Lower lobe of right lung (tissue), 2 donors: ENCODE results near the gene PRDX4. TPM values are rescaled to one million over a fixed set of nuclear protein-coding genes. Genes with fewer than 3 reads are reported as not detected.
A peak's percentile ranks its signal among the peaks of the same experiment; 100 is the strongest.
"Not testable (repeated sequence)": the region's sequence is repeated elsewhere in the genome, so short reads cannot be mapped to it uniquely, and the experiment has no call there.

ENCODE experiments used
- ATAC-seq, 2 donors: fragments of 200-7000 bp; cut with Tn5 transposase; one replicate each; pipeline ENCODE4 v1.9.1; 2020 to 2022; ENCODE audit warnings: mild to moderate bottlenecking in 2 of 2, moderate library complexity in 2 of 2
- DNase-seq: peaks from one replicate; pipeline ENCODE4 v3.0.0-alpha.2; 2020
- H3K27ac ChIP-seq: fragments of 200-600 bp; one replicate; pipeline ENCODE4 v1.8.0; 2022
- H3K27me3 ChIP-seq: fragments of 200-600 bp; one replicate; pipeline ENCODE4 v1.8.0; 2022; ENCODE audit warnings: low read depth
- H3K36me3 ChIP-seq: fragments of 200-600 bp; one replicate; pipeline ENCODE4 v1.8.0; 2022; ENCODE audit warnings: mild to moderate bottlenecking
- H3K4me1 ChIP-seq: fragments of 200-600 bp; one replicate; pipeline ENCODE4 v1.8.0; 2022
- H3K4me3 ChIP-seq: fragments of 200-600 bp; one replicate; pipeline ENCODE4 v1.8.0; 2022; ENCODE audit warnings: mild to moderate bottlenecking
- H3K9me3 ChIP-seq: fragments of 200-600 bp; one replicate; pipeline ENCODE4 v1.8.0; 2022
- intact Hi-C: fragments of 100-400 bp; cut with DNase I; formaldehyde crosslinking; loops from one replicate; pipeline ENCODE4 v1.11.0; 2022
- total RNA-seq: library from RNA; stranded (reverse); fragmentation: NEBNext Ultra II Directional; extraction: Animal tissue kit (Norgen Biotek cat#: 25700); gene quantifications from one replicate; pipeline ENCODE4 v1.2.1, GENCODE V29; 2021
- TF ChIP-seq, protein P1 (sequence below): fragments of 200-600 bp; IDR thresholded peaks from one replicate; pipeline ENCODE4 v1.8.0; 2022; ENCODE audit warnings: antibody characterized with exemption, mild to moderate bottlenecking
- donor health status: DM: no; HTN: yes; CAD: no; lungs with severe emphysema.

Gene PRDX4
- total RNA-seq, 1 donor from 2014 or later, result 39.7 TPM

DNA sequence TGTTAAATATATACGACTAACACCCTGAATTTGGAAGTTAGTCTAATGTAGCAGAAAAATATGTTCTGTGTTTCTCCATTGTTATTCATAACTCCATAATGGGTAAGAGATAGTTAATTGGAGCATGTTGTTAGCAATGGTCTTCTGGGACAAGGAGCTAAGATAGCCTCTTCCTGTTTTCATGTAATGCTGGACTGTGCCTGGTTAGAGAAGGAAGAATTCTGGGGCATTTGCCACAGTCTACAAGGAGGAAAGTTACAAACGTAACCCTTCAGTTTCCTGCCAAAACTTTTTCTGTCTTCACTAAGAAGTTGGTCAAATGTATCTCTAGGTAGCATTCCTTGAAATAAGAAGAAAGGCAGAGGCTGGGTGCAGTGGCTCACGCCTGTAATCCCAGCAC is 5.8 kb downstream of the PRDX4 start:
- Histone ChIP-seq H3K27ac (no peak overlapping the region), H3K27me3 (no peaks in the 10 kb centered on the region), H3K4me1 (peaks cover 8% of the 10 kb centered on the region), H3K9me3 (no peaks in the 10 kb centered on the region), H3K36me3 (peaks cover 18% of the 10 kb centered on the region), H3K4me3 (no peak overlapping the region)
- TF ChIP-seq, protein P1, sequence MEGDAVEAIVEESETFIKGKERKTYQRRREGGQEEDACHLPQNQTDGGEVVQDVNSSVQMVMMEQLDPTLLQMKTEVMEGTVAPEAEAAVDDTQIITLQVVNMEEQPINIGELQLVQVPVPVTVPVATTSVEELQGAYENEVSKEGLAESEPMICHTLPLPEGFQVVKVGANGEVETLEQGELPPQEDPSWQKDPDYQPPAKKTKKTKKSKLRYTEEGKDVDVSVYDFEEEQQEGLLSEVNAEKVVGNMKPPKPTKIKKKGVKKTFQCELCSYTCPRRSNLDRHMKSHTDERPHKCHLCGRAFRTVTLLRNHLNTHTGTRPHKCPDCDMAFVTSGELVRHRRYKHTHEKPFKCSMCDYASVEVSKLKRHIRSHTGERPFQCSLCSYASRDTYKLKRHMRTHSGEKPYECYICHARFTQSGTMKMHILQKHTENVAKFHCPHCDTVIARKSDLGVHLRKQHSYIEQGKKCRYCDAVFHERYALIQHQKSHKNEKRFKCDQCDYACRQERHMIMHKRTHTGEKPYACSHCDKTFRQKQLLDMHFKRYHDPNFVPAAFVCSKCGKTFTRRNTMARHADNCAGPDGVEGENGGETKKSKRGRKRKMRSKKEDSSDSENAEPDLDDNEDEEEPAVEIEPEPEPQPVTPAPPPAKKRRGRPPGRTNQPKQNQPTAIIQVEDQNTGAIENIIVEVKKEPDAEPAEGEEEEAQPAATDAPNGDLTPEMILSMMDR, result no peak
- ATAC-seq, result no peak
- DNase-seq, result no peak
- intact Hi-C loops, result no loop called here

DNA sequence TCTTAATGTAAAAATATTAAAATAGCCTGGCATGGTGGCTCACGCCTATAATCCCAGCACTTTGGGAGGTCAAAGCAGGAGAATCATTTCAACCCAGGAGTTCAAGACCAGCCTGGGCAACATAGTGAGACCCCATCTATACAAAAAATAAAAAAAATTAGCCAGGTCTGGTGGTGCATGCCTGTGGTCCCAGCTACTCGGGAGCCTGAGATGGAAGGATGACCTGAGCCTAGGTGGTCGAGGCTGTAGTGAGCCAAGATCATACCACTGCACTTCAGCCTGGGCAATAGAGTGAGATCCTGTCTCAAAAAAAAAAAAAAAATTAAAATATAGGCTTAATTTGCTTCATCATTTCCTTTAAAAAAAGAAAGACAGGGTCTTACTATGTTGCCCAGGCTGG is 9.2 kb downstream of the PRDX4 start:
- DNase-seq, ATAC-seq, H3K9me3 ChIP-seq, H3K27ac ChIP-seq, H3K4me3 ChIP-seq, intact Hi-C loops, H3K27me3 ChIP-seq, H3K4me1 ChIP-seq: not testable (repeated sequence)
- peaks cover 18% of the 10 kb centered on the region for H3K36me3 ChIP-seq

DNA sequence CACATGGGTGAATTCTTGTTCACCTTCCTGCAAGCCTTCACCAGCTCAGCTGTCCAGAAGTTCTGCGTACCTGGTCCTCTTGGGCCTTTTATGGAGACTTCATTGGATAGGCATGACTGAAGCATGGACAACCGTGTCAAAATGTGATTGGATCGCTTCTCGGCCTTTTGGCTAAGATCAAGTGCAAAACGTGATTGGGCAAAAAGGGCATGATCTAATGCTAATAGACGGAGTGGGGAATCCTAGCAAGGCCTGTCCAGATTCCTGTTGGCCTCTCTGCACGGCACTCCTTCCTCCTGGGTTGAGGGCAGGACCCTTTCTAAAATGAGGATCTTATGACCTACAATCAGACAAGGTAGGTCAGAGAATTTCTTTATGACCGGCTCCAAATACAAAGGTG is 24.9 kb downstream of the PRDX4 start:
- ATAC-seq (no peak), DNase-seq (no peak)
- H3K9me3 ChIP-seq, result no peaks in the 10 kb centered on the region
- TF ChIP-seq, protein P1, result no peak
- H3K4me1 ChIP-seq, result no peaks in the 10 kb centered on the region
- H3K36me3 ChIP-seq, result no peaks in the 10 kb centered on the region
- H3K4me3 ChIP-seq, result no peak overlapping the region
- H3K27ac ChIP-seq, result no peak overlapping the region
- no peaks in the 10 kb centered on the region for H3K27me3 ChIP-seq
- intact Hi-C loops, result no loop called here

- TF ChIP-seq, protein P1, result peak; percentile 48
- no peak overlapping the region for H3K4me3 ChIP-seq
- DNase-seq, result peak; percentile 50
- intact Hi-C loops, result no loop called here
- no peaks in the 10 kb centered on the region for H3K4me1 ChIP-seq
- no peak overlapping the region for H3K27ac ChIP-seq
- H3K27me3 ChIP-seq, result no peaks in the 10 kb centered on the region
- ATAC-seq, result peak; percentile 61 to 77
- no peaks in the 10 kb centered on the region for H3K36me3 ChIP-seq
- H3K9me3 ChIP-seq, result no peaks in the 10 kb centered on the region
These were observed 27.3 kb downstream of the PRDX4 start for GRCh38 chrX:23694606-23695005.

DNA sequence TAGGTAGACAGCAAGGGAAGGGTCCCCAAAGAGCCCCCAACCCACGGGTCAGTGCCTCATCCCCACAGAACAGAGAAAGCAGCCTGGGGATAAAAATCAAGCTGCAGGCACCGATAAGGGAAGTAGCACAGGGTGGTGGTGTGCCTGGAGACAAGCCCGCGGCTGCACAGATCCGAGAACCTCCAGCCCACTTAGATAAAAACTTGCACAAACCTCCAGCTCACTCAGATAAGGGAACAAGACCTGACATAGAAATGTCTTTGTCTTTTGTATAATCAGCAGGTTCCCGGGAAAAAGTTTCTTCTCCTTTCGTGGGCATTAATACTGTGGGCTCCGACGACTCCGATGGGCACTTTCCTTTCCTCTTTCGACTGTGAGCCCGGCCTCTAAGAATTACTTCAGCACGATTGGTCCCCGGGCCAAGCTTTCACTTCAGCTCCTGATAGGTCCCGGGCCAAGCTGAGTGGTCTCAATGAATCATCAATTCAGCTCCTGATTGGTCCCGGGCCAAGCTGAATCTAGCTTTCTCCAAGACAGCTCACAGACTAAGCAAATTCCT is 32.4 kb downstream of the PRDX4 start:
- H3K36me3 ChIP-seq, result peaks cover 24% of the 10 kb centered on the region
- TF ChIP-seq, protein P1, result no peak
- H3K27me3 ChIP-seq, result no peaks in the 10 kb centered on the region
- H3K4me3 ChIP-seq, result no peak overlapping the region
- intact Hi-C loops, result no loop called here
- no peaks in the 10 kb centered on the region for H3K4me1 ChIP-seq
- peak; percentile 38 to 59 for ATAC-seq
- no peak overlapping the region for H3K27ac ChIP-seq
- H3K9me3 ChIP-seq, result no peaks in the 10 kb centered on the region
- no peak for DNase-seq

DNA sequence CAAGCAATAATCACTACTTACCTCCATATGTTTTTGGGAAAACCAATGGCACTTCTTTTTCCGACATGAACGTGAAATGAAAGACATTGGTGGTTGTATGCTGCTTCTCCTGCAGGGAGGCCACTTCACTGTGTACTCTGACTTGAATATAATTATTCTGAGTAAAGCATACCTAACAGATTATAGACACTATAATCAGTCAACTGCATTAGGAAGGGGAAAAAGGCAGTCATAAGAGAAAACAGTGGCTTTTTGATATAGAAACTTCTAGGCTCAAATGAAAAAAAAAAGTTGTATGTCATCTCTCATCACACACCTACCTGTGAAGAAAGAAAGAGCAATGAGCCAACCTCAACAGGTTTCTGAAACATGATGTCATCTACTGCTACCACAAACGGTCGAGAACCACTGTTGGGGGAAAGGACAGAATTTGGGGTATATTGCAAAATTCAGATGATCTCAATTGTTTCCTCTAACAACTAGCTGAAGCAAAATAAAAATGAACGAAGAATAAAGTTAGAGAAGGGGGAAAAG is 37.4 kb downstream of the PRDX4 start:
- TF ChIP-seq, protein P1, result no peak
- intact Hi-C loops, result no loop called here
- no peak overlapping the region for H3K4me3 ChIP-seq
- no peaks in the 10 kb centered on the region for H3K27me3 ChIP-seq
- H3K9me3 ChIP-seq, result no peaks in the 10 kb centered on the region
- no peak for ATAC-seq
- no peaks in the 10 kb centered on the region for H3K4me1 ChIP-seq
- no peak overlapping the region for H3K27ac ChIP-seq
- no peak for DNase-seq
- peaks cover 68% of the 10 kb centered on the region for H3K36me3 ChIP-seq
